Measurements from ENCODE around the gene GOLGA6L9.
"Not testable (repeated sequence)": the region's sequence is repeated elsewhere in the genome, so short reads cannot be mapped to it uniquely, and the experiment has no call there.

GOLGA6L9 gene

DNA sequence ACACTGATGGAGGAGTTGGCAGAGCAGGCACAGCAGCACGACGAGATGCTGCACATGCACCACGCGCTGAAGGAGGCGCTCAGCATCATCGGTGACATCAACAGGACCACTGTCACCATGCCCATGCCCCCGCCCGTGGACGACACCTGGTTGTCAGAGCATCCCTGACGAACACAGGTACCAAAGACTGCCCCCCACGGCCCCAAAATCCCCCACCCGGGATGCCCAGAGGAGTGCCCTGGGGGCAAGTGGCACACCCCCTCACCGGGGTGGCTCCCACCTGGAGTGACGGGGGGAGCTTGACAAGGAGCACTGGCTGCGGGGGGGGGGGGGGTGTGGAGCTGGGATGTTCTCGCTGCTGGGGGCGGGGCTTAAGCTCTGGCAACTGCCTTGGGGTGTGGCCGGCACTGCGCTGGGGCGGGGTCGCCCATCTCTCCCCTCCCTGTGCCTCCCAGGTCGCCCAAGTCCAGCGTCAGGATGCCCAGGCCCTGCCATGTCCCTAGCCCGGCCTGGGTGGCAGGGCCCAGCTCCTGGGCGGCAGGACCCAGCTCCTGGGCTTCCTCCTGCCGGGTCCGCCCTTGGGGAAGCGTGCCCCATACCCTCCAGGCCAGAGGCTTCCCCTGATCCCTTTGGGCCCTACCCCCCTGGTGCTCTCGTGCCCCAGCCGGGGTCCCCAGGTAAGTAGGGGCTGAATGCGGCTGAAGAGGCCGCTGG, 42.8 kb downstream of the GOLGA6L9 start:
- not testable (repeated sequence) for DNase-seq

DNA sequence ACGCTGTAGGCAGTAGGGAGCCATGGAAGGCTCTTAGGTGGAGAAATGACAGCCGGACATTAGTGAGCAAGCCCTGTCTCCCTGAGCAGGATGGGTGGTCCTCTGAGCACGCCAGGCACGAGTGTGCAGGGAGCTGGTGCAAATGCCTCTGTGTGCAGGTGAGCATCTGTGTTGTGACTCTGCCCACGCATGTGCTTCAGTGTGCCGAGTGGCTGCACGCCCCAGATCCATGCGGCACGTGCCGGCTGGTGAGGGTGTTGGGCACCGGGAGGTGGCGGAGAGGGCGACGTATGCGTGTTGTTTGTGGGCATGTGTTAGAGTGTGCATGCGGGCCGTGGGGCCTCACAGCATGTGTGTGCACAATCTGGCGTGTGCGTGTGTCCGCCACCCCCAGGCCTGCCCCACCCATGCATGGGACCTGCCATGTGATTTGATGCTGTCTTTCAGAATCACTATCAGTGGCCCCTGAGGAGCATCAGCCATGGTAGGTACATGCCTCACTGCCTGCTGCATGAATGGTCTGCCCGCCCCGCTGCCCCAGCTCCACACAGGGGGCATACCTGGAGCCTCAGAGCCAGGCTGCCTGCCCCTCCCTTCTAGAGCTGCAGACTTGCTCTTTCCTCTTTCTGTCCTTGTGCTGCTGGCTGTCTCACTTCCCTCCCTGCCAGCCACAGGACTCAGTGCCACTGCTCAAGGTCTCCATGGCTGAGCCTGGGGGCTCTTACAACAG, 45.1 kb downstream of the GOLGA6L9 start:
- DNase-seq = not testable (repeated sequence)

DNA sequence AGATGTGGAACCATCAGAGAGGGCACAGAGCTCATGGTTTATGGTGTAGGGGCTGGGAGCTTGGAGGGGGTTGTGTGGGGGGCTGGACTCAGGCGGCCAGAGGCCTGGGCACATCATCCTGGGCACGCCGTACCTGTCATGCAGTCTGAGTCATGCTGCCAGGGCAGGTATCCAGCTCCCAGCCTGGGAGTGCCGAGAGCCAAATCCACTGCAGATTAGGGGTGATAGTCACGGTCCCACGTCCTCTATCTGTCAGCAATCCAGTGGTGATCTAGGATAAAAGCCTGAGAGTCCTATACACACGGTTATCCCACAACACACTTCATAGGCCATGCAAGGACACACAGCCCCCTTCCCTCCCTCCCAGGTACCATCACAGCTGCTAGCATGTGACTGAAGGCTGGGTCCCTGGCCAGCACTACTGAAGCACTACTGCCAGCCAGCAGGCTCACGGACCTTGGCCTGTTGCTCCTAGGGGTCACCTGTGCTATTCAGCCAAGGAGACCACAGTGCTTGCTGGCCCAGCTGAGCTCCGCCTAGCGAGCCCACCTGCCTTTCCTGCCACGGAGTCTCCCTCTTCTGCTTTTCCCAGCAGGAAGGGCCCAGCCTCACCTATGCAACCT, 45.8 kb downstream of the GOLGA6L9 start:
- DNase-seq = not testable (repeated sequence)

DNA sequence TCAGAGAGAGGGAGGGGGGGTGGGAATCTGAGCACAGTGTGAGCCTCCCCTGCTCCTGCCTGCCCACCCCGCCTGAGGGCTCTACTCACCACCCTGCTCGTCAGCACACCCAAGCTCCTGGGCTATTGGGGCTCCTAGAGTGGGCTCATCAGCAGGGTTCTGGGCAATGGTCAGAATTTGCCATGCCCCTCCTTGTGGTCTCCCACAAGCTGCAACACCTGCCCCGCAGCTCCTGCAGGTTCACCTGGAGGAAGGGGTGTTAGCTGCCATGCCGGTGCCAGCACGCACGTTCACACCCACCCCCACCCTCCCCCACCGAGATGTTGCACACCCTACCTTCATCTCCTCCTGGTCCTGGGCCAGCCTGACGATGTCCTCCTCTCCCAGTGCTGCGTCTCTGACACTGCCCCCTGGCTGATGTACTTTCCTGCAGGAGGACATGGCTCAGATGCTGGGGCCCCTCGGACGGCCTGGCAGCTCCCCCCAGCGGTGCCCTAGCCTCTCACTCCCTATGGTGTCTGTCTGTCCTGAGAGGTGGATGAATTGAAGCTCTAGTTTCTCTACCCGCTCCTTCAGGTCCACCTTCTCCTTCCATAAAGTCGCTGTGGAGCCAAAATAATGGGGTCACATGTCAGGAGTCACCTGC, 47.2 kb downstream of the GOLGA6L9 start:
- not testable (repeated sequence) for DNase-seq

DNA sequence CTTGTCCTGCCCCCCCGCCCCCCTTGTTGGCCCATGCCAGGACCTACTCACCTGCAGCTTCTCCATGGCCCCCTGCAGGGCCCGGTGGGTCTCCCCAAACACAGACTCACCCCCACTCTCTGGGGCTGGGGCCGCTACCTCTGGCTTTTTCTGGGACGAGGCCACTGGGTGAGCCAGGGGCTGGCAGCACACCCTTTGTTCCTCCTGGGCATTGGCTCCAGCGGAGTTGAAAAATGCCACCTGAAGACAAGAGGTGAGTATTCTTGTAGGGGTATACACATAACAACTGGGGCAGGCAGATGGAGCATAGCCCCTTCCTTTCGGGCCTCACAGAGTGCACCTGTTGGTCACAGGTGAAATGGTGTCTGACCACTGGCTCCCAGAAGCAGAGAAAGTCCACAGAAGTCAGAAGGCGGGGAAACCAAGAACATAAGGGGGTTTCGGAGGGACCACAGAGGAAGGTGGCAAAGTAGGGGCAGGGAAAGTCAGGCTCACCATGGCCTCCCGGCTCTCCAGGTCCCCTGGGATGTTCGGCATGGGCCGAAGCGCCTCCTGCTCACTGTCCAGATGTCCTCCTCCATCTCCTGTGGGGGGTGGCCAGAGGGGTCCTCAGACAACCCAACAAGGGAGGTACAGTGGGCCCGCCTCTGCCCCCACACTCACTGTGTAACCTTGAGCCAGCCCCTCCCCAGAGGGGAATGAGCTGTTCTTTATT, 47.9 kb downstream of the GOLGA6L9 start:
- DNase-seq = not testable (repeated sequence)
